B cell (primary cell): ENCODE measurements around the gene MLEC. TPM values are rescaled to one million over a fixed set of nuclear protein-coding genes. Genes with fewer than 3 reads are reported as not detected.

Experiments used
- ATAC-seq: fragments of 200-7000 bp; cut with Tn5 transposase; one replicate; pipeline ENCODE4 v1.10.0; 2021; ENCODE audit warnings: low read depth, mild to moderate bottlenecking, moderate number of reproducible peaks, moderate library complexity
- CTCF ChIA-PET: fragments of 350-600 bp; sonication (Branson Sonifier 250); formaldehyde crosslinking; loops from one replicate; lab custom pipeline; 2021; ENCODE audit warnings: antibody characterized with exemption, inconsistent platforms; lab: Charles Lee
- POLR2A ChIA-PET: fragments of 350-600 bp; sonication (Branson Sonifier 250); formaldehyde crosslinking; loops from one replicate; lab custom pipeline; 2021; ENCODE audit warnings: antibody characterized with exemption; lab: Charles Lee
- DNase-seq: peaks from one replicate; pipeline ENCODE4 v3.0.0; 2013
- H2AFZ ChIP-seq: 2 replicates; pipeline ENCODE4 v1.6.1; 2012; ENCODE audit warnings: mild to moderate bottlenecking, low read depth, low read length; ENCODE audit not compliant: insufficient read depth, poor library complexity, severe bottlenecking
- H3K27ac ChIP-seq, 2 donors: 1 replicate in 1 of 2; 2 replicates in 1 of 2; pipeline ENCODE4 v1.5.1; 2012 to 2013; ENCODE audit warnings: low read length in 2 of 2, mild to moderate bottlenecking in 2 of 2, moderate library complexity in 1 of 2
- H3K27me3 ChIP-seq, 4 experiments: fragments of 200-600 bp in 1 of 4; sonication (generic) in 1 of 4; replicated peaks in 1 of 4; 1 replicate in 2 of 4; 2 replicates in 2 of 4; pipeline versions ENCODE4 v1.6.1 to v1.7.0; 2013 to 2016; ENCODE audit warnings: low read length in 3 of 4, mild to moderate bottlenecking in 2 of 4, mixed read lengths in 1 of 4, moderate library complexity in 1 of 4; ENCODE audit not compliant: insufficient read depth in 4 of 4, control insufficient read depth in 3 of 4; ENCODE audit errors: control extremely low read depth in 1 of 4
- H3K36me3 ChIP-seq, 2 experiments: replicated peaks in 1 of 2; 1 replicate in 1 of 2; 2 replicates in 1 of 2; pipeline versions ENCODE4 v1.6.1 to v1.7.1; 2013; ENCODE audit warnings: low read length in 1 of 2; ENCODE audit not compliant: insufficient read depth in 2 of 2, control insufficient read depth in 1 of 2; ENCODE audit errors: control extremely low read depth in 1 of 2, extremely low read depth in 1 of 2
- H3K4me1 ChIP-seq, 2 donors: fragments of 200-600 bp in 1 of 2; sonication (generic) in 1 of 2; 1 replicate in 1 of 2; 2 replicates in 1 of 2; pipeline versions ENCODE4 v1.5.1 to v1.6.1; 2013 to 2017; ENCODE audit warnings: low read length in 2 of 2; ENCODE audit not compliant: control insufficient read depth in 2 of 2, insufficient read depth in 2 of 2
- H3K4me2 ChIP-seq: replicated peaks from 2 replicates; pipeline ENCODE3; 2012; ENCODE audit warnings: mild to moderate bottlenecking, low read depth, low read length; ENCODE audit not compliant: poor library complexity, severe bottlenecking
- H3K4me3 ChIP-seq, 5 experiments: fragments of 200-600 bp in 1 of 5; sonication (generic) in 1 of 5; 1 replicate in 3 of 5; 2 replicates in 2 of 5; pipeline versions ENCODE4 v1.5.1 to v1.7.0; 2011 to 2016; ENCODE audit warnings: low read length in 4 of 5, mild to moderate bottlenecking in 4 of 5, low read depth in 2 of 5, control low read depth in 1 of 5, moderate library complexity in 1 of 5; ENCODE audit not compliant: insufficient read depth in 1 of 5; ENCODE audit errors: control extremely low read depth in 1 of 5, extremely low read depth in 1 of 5
- H3K79me2 ChIP-seq: fragments of 200-600 bp; sonication (generic); one replicate; pipeline ENCODE4 v1.6.0; 2016; ENCODE audit warnings: low read length; ENCODE audit not compliant: control insufficient read depth, insufficient read depth
- H3K9ac ChIP-seq: fragments of 200-600 bp; sonication (generic); 2 replicates; pipeline ENCODE4 v1.6.1; 2017; ENCODE audit warnings: mild to moderate bottlenecking, low read length, moderate library complexity
- H3K9me3 ChIP-seq, 3 donors: one replicate each; pipeline versions ENCODE4 v1.6.1 to v1.7.1; 2013; ENCODE audit warnings: low read length in 2 of 3; ENCODE audit not compliant: control insufficient read depth in 2 of 3, insufficient read depth in 1 of 3; ENCODE audit errors: control extremely low read depth in 1 of 3
- H4K20me1 ChIP-seq: 2 replicates; pipeline ENCODE4 v1.6.0; 2012; ENCODE audit warnings: mild to moderate bottlenecking, low read length; ENCODE audit not compliant: insufficient read depth, control insufficient read depth, poor library complexity, severe bottlenecking
- H3K27ac Mint-ChIP-seq: one replicate; pipeline ENCODE4 v1.8.0; 2021; ENCODE audit warnings: mixed read lengths
- H3K27me3 Mint-ChIP-seq: one replicate; pipeline ENCODE4 v1.8.0; 2021; ENCODE audit warnings: mixed read lengths
- H3K4me1 Mint-ChIP-seq: one replicate; pipeline ENCODE4 v1.8.0; 2021; ENCODE audit warnings: mixed read lengths
- H3K4me3 Mint-ChIP-seq: one replicate; pipeline ENCODE4 v1.8.0; 2021; ENCODE audit warnings: mixed read lengths
- H3K9me3 Mint-ChIP-seq: one replicate; pipeline ENCODE4 v1.8.0; 2022; ENCODE audit warnings: mixed read lengths; ENCODE audit not compliant: insufficient read depth
- CTCF ChIP-seq: fragments of 200-600 bp; IDR thresholded peaks from one replicate; pipeline ENCODE4 v1.8.0; 2022; ENCODE audit warnings: antibody characterized with exemption, mild to moderate bottlenecking
- EZH2 ChIP-seq: IDR thresholded peaks from 2 replicates; pipeline ENCODE4 v1.6.1; 2012; ENCODE audit warnings: borderline replicate concordance, low read depth, mild to moderate bottlenecking, moderate library complexity, low read length; ENCODE audit not compliant: insufficient read depth, poor library complexity, severe bottlenecking
- WGBS: methylation state at CpG from one replicate; pipeline ENCODE4 v1.1.5; 2013; ENCODE audit warnings: missing lambda C conversion rate; ENCODE audit not compliant: insufficient coverage; 5-methylcytosine and 5-hydroxymethylcytosine counted together
- intact Hi-C: fragments of 100-400 bp; cut with micrococcal nuclease; formaldehyde crosslinking; loops from one replicate; pipeline ENCODE4 v1.10.0; 2022
- polyA plus RNA-seq: library from polyadenylated mRNA; depleted of rRNA; stranded (reverse); fragments of >200 nt; gene quantifications from 2 replicates; pipeline ENCODE4 v1.2.3, GENCODE V29; 2012
- total RNA-seq, 2 donors: library from RNA; stranded (reverse); fragments of 120-200 nt in 1 of 2; gene quantifications; 1 replicate in 1 of 2; 2 replicates in 1 of 2; pipeline versions ENCODE4 v1.2.3 to v1.2.4, GENCODE V29; 2013 to 2022

MLEC gene
- total and polyA plus RNA-seq, 2 donors (not counting 1 experiment from before 2014, with no cell fraction given), result 5.5 to 52.6 TPM

GRCh38 chr12:120690083-120690450, 3.1 kb downstream of the MLEC start:
- Histone ChIP-seq H3K9me3 (peaks cover 0 to 5% (median 2%) of the 10 kb centered on the region in 3 donors), H3K4me2 (no peak overlapping the region), H3K79me2 (peaks cover 70% of the 10 kb centered on the region), H3K27ac (no peak overlapping the region), H3K27me3 (no peaks in the 10 kb centered on the region), H3K36me3 (peaks cover 6 to 17% of the 10 kb centered on the region in 2 experiments), H2AFZ (no peak overlapping the region), H3K4me1 (peaks cover 31 to 33% of the 10 kb centered on the region in 2 donors), H4K20me1 (peaks cover 55% of the 10 kb centered on the region), H3K9ac (no peak overlapping the region), H3K4me3 (no peak overlapping the region)
- ATAC-seq (no peak), DNase-seq (no peak)
- H3K4me3 Mint-ChIP-seq, result no peak overlapping the region
- no peaks in the 10 kb centered on the region for H3K9me3 Mint-ChIP-seq
- H3K4me1 Mint-ChIP-seq, result peaks cover 36% of the 10 kb centered on the region
- ChIA-PET POLR2A (no interaction called here), CTCF (interaction anchor here (0.5 to 8.9 kb wide), 5 partner anchors 10 to 393 kb away, joined by 3 to 121 read pairs (median 4); no protein-coding TSS in a partner anchor)
- WGBS, result 100% methylated on average over 1 of the region's 2 CpGs
- no peak for TF ChIP-seq CTCF
- TF ChIP-seq EZH2, result no peak
- H3K27me3 Mint-ChIP-seq, result no peaks in the 10 kb centered on the region
- intact Hi-C loops, result no loop called here
- H3K27ac Mint-ChIP-seq, result no peak overlapping the region

GRCh38 chr12:120690978-120691377, 4.0 kb downstream of the MLEC start:
- POLR2A ChIA-PET, result no interaction called here
- intact Hi-C loops, result no loop called here
- Histone ChIP-seq H3K4me3 (no peak overlapping the region), H3K36me3 (peaks cover 6 to 25% of the 10 kb centered on the region in 2 experiments), H3K9me3 (no peaks in the 10 kb centered on the region), H3K4me1 (peaks cover 22 to 24% of the 10 kb centered on the region in 2 donors), H3K27me3 (no peaks in the 10 kb centered on the region), H3K4me2 (no peak overlapping the region), H3K27ac (no peak overlapping the region), H2AFZ (no peak overlapping the region), H3K79me2 (peaks cover 70% of the 10 kb centered on the region), H3K9ac (no peak overlapping the region), H4K20me1 (peaks cover 55% of the 10 kb centered on the region)
- no peak for TF ChIP-seq CTCF
- TF ChIP-seq EZH2, result no peak
- H3K4me3 Mint-ChIP-seq, result no peak overlapping the region
- CTCF ChIA-PET, result interaction anchor here (0.7 to 8.9 kb wide), 5 partner anchors 11 to 281 kb away, joined by 3 to 121 read pairs (median 3); no protein-coding TSS in a partner anchor
- H3K27me3 Mint-ChIP-seq, result no peaks in the 10 kb centered on the region
- peaks cover 31% of the 10 kb centered on the region for H3K4me1 Mint-ChIP-seq
- DNase-seq (no peak), ATAC-seq (no peak)
- no peaks in the 10 kb centered on the region for H3K9me3 Mint-ChIP-seq
- H3K27ac Mint-ChIP-seq, result no peak overlapping the region
- 100% methylated on average over 1 of the region's 3 CpGs for WGBS
